Measurements from ENCODE around the gene IRGQ.
"Not testable (repeated sequence)": the region's sequence is repeated elsewhere in the genome, so short reads cannot be mapped to it uniquely, and the experiment has no call there.

IRGQ gene

DNA sequence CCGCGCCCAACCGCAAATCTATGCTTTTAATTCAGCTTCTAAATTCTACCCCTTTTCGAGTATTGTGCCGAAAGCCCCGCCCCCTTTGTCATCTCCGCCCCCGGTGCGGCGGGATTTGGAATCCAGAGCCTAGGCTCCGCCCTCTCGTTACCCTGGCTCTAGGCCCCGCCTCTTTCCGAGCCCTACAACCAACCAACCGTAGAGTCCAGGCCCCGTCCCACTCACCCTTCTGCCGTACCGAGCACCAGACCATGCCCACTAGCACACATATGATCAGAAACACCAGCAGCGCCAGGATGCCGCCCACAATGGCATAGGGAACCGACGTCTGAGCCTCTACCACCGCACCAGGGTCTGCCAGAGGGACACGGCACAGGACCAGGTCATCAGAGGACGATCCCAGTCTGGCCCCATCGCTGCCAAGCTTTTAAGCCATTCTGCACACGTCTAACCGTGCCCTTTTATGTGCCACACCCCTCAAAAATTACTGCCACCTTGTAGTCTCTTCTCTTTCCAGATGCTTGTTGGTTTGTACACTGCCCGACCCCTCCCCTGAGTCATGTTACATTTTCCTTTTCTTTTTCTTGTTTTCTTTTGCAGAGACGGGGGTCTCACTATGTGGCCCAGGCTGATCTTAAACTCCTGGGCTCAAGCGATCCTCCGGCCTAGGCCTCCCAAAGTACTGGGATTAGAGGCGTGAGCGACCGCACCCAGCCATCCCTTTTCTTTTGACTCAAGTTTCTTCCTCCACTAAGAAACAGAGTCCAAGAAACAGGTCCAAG is 28.1 kb upstream of the IRGQ start:
- DNase-seq, result no peak

GRCh38 chr19:43622956-43623355 is 27.0 kb upstream of the IRGQ start:
- DNase-seq, result no peak

GRCh38 chr19:43622070-43622469 is 26.1 kb upstream of the IRGQ start:
- no peak for DNase-seq

DNA sequence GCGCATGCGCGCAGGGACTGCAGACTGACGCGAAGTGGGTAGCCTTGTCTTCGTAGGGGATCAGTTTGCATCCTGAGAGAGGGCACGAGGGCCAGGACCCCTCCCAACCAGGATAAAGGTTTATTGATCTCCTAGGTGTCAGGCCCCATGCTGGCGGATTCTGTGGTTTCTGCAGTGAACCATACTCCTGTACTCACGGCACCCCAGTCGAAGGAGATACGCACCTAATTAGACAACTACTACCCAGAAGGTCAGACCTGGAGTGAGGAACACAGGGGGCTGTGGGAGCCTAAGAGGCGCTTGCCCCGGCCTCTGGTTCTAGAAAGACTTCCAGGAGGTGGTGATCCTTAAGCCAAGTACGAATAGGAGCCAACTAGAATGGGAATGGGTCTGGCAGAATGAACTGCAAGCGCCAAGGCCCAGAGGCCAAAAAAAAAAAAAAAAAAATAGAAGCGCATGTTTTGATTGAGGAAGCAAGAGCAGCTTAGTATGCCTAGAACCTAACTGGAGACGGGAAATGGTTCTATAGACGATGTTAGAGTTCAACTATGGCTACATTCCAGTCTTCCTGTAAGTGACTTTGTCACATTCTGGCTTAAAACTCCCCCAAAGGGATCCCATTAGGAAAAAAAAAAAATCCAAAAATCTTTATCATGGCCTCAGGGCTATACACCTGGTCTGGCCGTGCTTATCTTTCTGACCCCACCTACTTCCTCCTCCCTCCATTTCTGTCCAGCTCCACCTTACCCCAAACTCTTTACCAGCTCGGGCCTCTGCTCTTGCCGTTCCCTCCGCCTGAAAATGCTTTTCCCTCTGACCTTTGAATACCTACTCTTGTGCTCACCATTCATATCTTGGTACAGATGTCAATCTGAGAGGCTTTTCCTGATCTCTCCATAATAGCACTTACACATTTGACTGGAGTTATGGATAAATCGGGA is 24.4 kb upstream of the IRGQ start:
- DNase-seq, result no peak

GRCh38 chr19:43619262-43620060 is 23.5 kb upstream of the IRGQ start, which contains the start of gene ZNF428:
TSS of gene ZNF428 (minus strand) at chr19:43619629. CDS start at chr19:43614304, 5,325 bp downstream.
- peak; percentile 85 for DNase-seq

DNA sequence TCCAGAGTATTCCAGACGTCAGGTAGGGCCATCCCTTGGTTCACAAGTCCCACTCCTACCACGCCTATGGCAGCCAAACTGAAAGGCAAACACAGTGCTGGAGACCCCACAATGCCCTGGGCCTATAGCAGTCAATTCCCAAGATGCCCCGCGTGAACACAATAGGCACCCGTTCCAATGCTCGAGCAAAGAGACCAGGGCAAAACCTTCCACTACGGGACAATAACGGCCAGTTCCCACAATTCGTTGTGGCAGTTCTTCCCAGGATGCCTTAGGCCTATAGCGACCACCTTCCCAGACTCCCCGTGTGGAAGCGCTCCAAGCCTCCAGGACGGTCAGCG is 23.0 kb upstream of the IRGQ start:
- peak; percentile 77 for DNase-seq

DNA sequence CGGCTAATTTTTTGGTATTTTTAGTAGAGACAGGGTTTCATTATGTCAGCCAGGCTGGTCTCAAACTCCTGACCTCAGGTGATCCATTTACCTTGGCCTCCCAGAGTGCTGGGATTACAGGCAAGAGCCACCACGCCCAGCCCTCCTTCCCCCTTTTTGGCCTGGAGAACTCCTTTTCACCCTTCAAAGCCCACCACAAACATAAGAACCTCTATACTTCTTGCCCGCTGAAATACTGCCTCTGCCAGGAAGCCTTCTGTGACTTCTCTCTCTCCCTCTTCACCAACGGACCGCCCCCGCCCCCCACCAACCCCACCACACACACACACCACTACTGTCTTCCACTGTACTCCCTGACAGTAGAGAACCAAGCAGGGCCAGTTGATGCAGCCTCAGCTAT is 21.0 kb upstream of the IRGQ start:
- DNase-seq, result no peak

DNA sequence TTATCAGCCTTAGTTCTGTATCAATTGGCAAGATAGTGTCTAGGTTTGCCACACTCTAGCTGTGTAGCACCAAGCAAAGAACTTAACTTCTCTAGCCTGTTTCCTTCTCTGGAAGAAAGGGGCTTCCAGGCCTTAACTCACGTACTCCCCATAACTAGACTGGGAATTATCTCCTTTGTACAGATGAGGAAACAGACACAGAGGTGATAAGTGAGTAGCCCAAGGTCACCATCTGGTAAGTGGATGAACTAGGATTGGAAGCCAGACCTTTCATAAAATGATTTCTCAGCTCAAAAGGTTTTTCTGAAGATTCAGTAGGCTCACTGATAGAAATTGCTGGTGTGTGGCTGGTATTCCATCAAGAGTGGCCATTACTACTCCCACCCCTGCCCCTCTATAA is 20.4 kb upstream of the IRGQ start:
- DNase-seq, result no peak

DNA sequence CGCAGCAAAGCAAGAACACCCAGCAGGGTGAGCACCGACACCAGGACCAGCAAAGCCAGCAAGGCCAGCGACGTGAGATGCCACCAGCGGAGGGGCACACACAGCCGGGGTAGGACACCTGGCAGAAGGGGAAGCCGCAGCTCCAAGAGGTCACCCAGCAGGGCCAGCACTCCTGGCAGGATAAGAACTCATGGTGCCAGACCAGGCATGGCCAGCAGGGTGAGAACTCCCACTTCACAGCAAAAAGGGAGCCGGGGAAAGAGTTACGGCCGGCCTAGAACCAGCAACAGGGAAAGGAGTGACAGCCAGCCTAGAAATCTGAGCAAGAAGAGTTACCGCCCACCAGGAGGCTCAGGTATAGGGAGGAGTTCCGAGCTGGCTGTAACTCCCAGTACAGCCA is 16.4 kb upstream of the IRGQ start:
- no peak for DNase-seq

- DNase-seq, result no peak
Measured at GRCh38 chr19:43611788-43612187, 15.9 kb upstream of the IRGQ start, which contains the start of gene SRRM5. TSS of gene SRRM5 (plus strand) at chr19:43612088. CDS start at chr19:43612122, 34 bp downstream.

GRCh38 chr19:43610493-43610892 is 14.6 kb upstream of the IRGQ start:
- DNase-seq, result no peak

- DNase-seq, result no peak
Measured at GRCh38 chr19:43609872-43610271, 13.9 kb upstream of the IRGQ start.

DNA sequence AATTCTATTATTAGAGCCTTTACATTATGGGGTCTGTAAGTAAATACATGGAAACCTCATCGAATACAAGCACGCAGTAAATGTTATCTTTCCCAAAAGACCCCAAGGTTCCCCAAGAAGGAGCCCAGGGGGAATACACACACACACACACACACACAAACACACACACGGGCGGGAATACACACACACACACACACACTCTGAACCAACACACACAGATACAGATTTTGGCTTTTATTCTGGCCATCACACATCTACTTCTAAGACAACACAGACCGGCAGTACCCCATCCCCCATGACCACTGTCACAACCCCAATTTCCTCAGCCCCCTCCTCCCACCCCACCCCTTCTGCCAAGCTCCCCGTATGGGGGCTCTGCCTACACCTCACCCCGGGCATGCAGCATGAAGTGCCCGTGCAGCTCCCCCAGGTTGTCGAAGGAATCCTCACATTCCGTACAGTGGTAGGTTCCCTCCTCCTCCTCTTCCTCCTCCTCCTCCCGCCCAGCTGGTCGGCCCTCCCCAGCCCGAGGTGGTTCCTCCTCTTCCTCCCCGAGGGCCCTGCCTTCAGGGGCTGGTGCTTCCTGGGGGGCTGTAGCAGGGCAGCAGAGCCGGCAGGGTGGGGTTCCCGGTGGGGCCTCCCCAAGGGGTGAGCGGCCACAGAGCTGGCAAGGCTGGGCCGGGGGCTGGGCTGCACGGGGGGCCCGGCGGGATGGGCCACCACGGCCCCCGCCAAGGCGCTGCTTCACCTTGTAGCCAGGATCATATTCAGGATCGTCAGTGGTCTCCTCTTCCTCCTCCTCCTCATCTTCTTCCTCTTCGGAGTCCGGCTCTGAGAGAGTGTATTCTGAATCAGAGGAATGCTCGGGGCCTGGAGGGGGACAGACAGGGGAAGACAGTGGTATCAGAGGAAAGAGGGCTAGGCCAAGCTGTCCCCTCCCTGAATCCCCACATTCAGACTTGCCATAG is 11.6 kb upstream of the IRGQ start:
- DNase-seq, result no peak

- no peak for DNase-seq
Measured at GRCh38 chr19:43606569-43607229, 10.8 kb upstream of the IRGQ start.

DNA sequence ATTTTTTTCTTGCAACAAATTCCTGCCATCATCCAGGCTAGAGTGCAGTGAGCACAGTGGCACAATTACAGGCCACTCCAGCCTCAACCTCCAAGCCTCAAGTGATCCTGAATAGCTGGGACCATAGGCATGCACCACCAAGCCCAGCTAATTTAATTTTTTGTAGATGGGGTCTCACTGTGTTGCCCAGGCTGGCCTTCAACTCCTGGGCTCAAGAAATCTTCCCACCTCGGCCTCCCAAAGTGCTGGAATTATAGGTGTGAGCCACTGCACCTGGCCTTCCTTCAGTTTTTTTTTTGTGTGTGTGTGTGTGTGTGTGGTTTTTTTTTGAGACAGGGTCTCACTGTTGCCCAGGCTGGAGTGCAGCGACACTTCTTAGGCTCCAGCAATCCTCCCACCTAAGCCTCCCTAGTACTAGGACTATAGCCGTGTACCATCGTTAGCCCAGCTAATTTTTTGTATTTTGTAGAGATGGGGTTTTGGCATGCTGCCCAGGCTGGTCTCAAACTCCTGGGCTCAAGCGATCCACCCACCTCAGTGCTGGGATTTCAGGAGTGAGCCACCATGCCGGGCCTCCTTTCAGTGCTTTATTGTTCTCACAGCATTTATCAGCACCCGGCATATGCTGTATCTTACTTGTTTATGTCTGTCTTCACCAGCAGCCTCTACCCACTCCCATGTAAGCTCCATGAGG is 10.1 kb upstream of the IRGQ start:
- peak; percentile 22 for DNase-seq

DNA sequence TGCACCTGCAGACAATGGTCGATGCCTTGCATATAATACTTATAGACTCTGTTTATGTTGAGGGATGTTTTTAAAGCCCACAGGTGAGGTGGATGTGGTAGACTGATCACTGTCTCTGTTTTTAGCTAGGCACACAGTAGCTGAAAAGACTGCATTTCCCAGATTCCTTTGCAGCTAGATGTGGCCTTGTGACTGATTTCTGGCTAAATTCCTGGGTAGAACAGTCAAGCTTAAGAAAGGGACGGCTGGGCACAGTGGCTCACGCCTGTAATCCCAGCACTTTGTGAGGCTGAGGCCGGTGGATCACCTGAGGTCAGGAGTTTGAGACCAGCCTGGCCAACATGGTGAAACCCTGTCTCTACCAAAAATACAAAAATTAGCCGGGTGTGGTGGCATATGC is 4.4 kb upstream of the IRGQ start:
- not testable (repeated sequence) for DNase-seq

DNA sequence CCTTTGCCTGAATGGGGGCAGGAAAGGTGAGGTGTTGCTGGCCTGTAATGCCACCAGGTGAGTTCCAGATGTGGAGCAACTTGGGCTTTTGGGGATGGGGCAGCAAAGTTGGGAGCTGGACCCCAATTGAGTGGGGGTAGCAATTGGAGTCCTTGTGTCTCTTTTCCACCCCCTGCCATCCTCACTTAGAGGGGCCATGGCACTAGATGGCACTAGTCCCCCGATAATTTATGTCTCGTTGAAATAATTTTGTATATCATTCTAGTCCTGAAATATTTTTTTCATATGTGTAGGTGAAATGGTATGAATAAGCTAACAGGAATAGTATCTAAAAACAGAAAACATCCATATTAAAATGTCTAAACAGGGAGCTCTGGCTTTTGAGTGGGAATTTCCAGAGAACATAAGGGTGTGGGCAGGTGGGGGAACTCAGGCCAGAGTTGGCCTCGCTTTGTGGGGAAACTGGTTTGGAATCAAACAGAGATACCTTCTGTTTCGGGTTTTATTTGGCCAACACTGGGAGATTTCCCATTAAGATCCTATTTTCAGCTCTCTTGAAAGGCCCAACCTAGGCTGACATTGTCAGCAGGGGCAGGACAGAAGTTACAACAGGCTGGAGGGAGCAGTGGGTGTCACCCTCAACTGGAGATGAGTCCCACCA is 3.8 kb upstream of the IRGQ start:
- no peak for DNase-seq

DNA sequence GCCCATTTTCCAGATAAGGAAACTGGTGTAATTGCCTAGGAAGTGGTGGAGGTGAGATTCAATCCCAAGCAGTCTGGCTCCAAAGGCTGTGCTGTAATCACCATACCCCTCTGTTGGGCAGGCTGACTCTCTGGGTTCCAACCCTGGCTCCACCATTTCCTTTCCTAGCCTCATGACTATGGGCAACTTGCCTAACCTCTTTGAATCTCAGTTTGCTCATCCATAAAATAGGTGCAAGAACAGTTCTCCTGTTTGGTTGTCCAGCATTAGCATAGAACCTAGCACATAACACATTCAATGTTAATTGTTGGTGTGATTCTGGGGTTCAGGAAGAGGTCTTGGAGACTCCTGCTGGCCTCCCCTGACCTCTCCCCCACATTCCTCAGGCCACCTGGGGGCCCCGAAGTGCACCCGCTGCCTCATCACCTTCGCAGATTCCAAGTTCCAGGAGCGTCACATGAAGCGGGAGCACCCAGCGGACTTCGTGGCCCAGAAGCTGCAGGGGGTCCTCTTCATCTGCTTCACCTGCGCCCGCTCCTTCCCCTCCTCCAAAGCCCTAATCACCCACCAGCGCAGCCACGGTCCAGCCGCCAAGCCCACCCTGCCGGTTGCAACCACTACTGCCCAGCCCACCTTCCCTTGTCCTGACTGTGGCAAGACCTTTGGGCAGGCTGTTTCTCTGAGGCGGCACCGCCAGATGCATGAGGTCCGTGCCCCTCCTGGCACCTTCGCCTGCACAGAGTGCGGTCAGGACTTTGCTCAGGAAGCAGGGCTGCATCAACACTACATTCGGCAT is 2.7 kb upstream of the IRGQ start:
- no peak for DNase-seq

GRCh38 chr19:43597876-43598275 is 1.9 kb upstream of the IRGQ start:
- DNase-seq, result no peak

All from NCI-H2227 treated with DMSO at 0.1 percent for 48 hours (cell line).